ENCODE measurements around the gene TRPM3. TPM values are rescaled to one million over a fixed set of nuclear protein-coding genes. Genes with fewer than 3 reads are reported as not detected.

TRPM3 gene
- total RNA-seq, 1 experiment from 2014 or later = not detected

GRCh38 chr9:71094708-71095251, 26.6 kb downstream of the TRPM3 start:
- ChIA-PET POLR2A (no interaction called here), CTCF (no interaction called here)
- no peak overlapping the region for H3K4me3 ChIP-seq (ENCODE audit: low read depth in 2 of 2, low read length in 2 of 2)
- H3K27me3 ChIP-seq (ENCODE audit: control insufficient read depth, insufficient read depth, low read length) = no peaks in the 10 kb centered on the region
- in situ Hi-C loops (cut with HindIII; ENCODE audit: low pct_unique_long_range_greater_than_20kb, low sequenced_read_pairs) (no loop called here), intact Hi-C loops (cut with micrococcal nuclease; ENCODE audit: unreplicated experiment) (no loop called here)
- no peaks in the 10 kb centered on the region for H3K9me3 ChIP-seq (ENCODE audit: control insufficient read depth, insufficient read depth, low read depth, low read length)
- H3K4me1 ChIP-seq (ENCODE audit: control insufficient read depth, insufficient read depth, low read length) = no peaks in the 10 kb centered on the region
- no peak for DNase-seq (ENCODE audit: low read depth, low spot score)
- BruUV-seq (replicated peaks) = no TSS peak
- no peaks in the 10 kb centered on the region for H3K36me3 ChIP-seq (ENCODE audit: control insufficient read depth, insufficient read depth, low read length)
- no peak overlapping the region for H3K27ac ChIP-seq (ENCODE audit: low read length)
- TF ChIP-seq TCF7L2 (IDR thresholded peaks at IDR 0.05; ENCODE audit: low read depth, low read length) = no peak
- TF ChIP-seq REST (IDR thresholded peaks at IDR 0.05; ENCODE audit: insufficient read depth in 1 of 2, low read depth in 2 of 2, low read length in 1 of 2) = no peak
- no peak for TF ChIP-seq SIN3A (IDR thresholded peaks at IDR 0.05; ENCODE audit: borderline replicate concordance, insufficient read depth, low read depth, low read length)
- no peak for TF ChIP-seq CTCF (IDR thresholded peaks at IDR 0.05)
- TF ChIP-seq POLR2AphosphoS5 (IDR thresholded peaks at IDR 0.05; ENCODE audit: low read depth, low read length) = no peak
- ATAC-seq = no peak

- TF ChIP-seq REST (IDR thresholded peaks at IDR 0.05; ENCODE audit: insufficient read depth in 1 of 2, low read depth in 2 of 2, low read length in 1 of 2) (no peak), POLR2AphosphoS5 (IDR thresholded peaks at IDR 0.05; ENCODE audit: low read depth, low read length) (no peak), TCF7L2 (IDR thresholded peaks at IDR 0.05; ENCODE audit: low read depth, low read length) (no peak), SIN3A (IDR thresholded peaks at IDR 0.05; ENCODE audit: borderline replicate concordance, insufficient read depth, low read depth, low read length) (no peak), CTCF (IDR thresholded peaks at IDR 0.05) (no peak)
Observed at GRCh38 chr9:71090896-71091295, 30.5 kb downstream of the TRPM3 start.

More at GRCh38 chr9:71090896-71091295, 30.5 kb downstream of the TRPM3 start:
- intact Hi-C loops (cut with micrococcal nuclease; ENCODE audit: unreplicated experiment) (no loop called here), in situ Hi-C loops (cut with HindIII; ENCODE audit: low pct_unique_long_range_greater_than_20kb, low sequenced_read_pairs) (no loop called here)
- POLR2A ChIA-PET = no interaction called here
- no peaks in the 10 kb centered on the region for H3K4me1 ChIP-seq (ENCODE audit: control insufficient read depth, insufficient read depth, low read length)
- H3K27ac ChIP-seq (ENCODE audit: low read length) = no peak overlapping the region
- CTCF ChIA-PET = no interaction called here
- H3K4me3 ChIP-seq (ENCODE audit: low read depth in 2 of 2, low read length in 2 of 2) = no peak overlapping the region
- ATAC-seq = no peak
- DNase-seq (ENCODE audit: low read depth, low spot score) = no peak
- BruUV-seq (replicated peaks) = no TSS peak
- no peaks in the 10 kb centered on the region for H3K36me3 ChIP-seq (ENCODE audit: control insufficient read depth, insufficient read depth, low read length)
- H3K27me3 ChIP-seq (ENCODE audit: control insufficient read depth, insufficient read depth, low read length) = no peaks in the 10 kb centered on the region
- H3K9me3 ChIP-seq (ENCODE audit: control insufficient read depth, insufficient read depth, low read depth, low read length) = no peaks in the 10 kb centered on the region

Measured in Panc1 (cell line).